ENCODE data around the gene GNPDA1.
A peak's percentile ranks its signal among the peaks of the same experiment; 100 is the strongest.

Gene GNPDA1

GRCh38 chr5:142023836-142024235 lies 11.0 kb upstream of the GNPDA1 start:
- no peak for DNase-seq (ENCODE audit: low read depth)

- no peak for DNase-seq (ENCODE audit: low read depth)
These were observed 7.4 kb upstream of the GNPDA1 start for GRCh38 chr5:142020122-142020659.

GRCh38 chr5:142017832-142018427 lies 5.1 kb upstream of the GNPDA1 start:
- no peak for DNase-seq (ENCODE audit: low read depth)

GRCh38 chr5:142016556-142016955 lies 3.7 kb upstream of the GNPDA1 start:
- no peak for DNase-seq (ENCODE audit: low read depth)

GRCh38 chr5:142015781-142016533 lies 3.1 kb upstream of the GNPDA1 start:
- no peak for DNase-seq (ENCODE audit: low read depth)

GRCh38 chr5:142014911-142015584 lies 2.2 kb upstream of the GNPDA1 start:
- no peak for DNase-seq (ENCODE audit: low read depth)

GRCh38 chr5:142013734-142014521 lies 1.1 kb upstream of the GNPDA1 start:
- peak; percentile 36 for DNase-seq (ENCODE audit: low read depth)

- no peak for DNase-seq (ENCODE audit: low read depth)
These were observed 541 bp downstream of the GNPDA1 start for GRCh38 chr5:142012186-142012785.

- DNase-seq (ENCODE audit: low read depth), result no peak
These were observed 1.1 kb downstream of the GNPDA1 start for GRCh38 chr5:142011572-142012185.

GRCh38 chr5:142009886-142010285 lies 2.9 kb downstream of the GNPDA1 start:
- DNase-seq (ENCODE audit: low read depth), result no peak

- DNase-seq (ENCODE audit: low read depth), result no peak
These were observed 4.0 kb downstream of the GNPDA1 start for GRCh38 chr5:142008813-142009212.

- DNase-seq (ENCODE audit: low read depth), result no peak
These were observed 5.6 kb downstream of the GNPDA1 start for GRCh38 chr5:142007237-142007544.

GRCh38 chr5:142006363-142007236 lies 6.2 kb downstream of the GNPDA1 start:
- DNase-seq (ENCODE audit: low read depth), result no peak

GRCh38 chr5:142003266-142003800 lies 9.5 kb downstream of the GNPDA1 start:
- DNase-seq (ENCODE audit: low read depth), result no peak

- no peak for DNase-seq (ENCODE audit: low read depth)
These were observed 11.9 kb downstream of the GNPDA1 start for GRCh38 chr5:142000704-142001484.

GRCh38 chr5:142000173-142000572 lies 12.7 kb downstream of the GNPDA1 start:
- DNase-seq (ENCODE audit: low read depth), result no peak

GRCh38 chr5:141997358-141997960 lies 15.4 kb downstream of the GNPDA1 start:
- no peak for DNase-seq (ENCODE audit: low read depth)

GRCh38 chr5:141995656-141996055 lies 17.2 kb downstream of the GNPDA1 start:
- no peak for DNase-seq (ENCODE audit: low read depth)

All from GM04503 (cell line).